Activated B cell treated with CpG ODN at 0.5 μM for 24 hours (primary cell): ENCODE data around the gene SNAPC1. TPM values are rescaled to one million over a fixed set of nuclear protein-coding genes. Genes with fewer than 3 reads are reported as not detected.

Experiments
- ATAC-seq: fragments of 200-7000 bp; cut with Tn5 transposase; one replicate; pipeline ENCODE4 v1.10.0; 2021; ENCODE audit warnings: low read depth, mild to moderate bottlenecking, moderate library complexity
- CTCF ChIA-PET: fragments of 350-600 bp; sonication (Branson Sonifier 250); formaldehyde crosslinking; loops from one replicate; lab custom pipeline; 2021; ENCODE audit warnings: antibody characterized with exemption; lab: Charles Lee
- POLR2A ChIA-PET: fragments of 350-600 bp; sonication (Branson Sonifier 250); formaldehyde crosslinking; loops from one replicate; lab custom pipeline; 2021; ENCODE audit warnings: antibody characterized with exemption; lab: Charles Lee
- DNase-seq: peaks from one replicate; pipeline ENCODE4 v3.0.0; 2022
- H3K27ac Mint-ChIP-seq: one replicate; pipeline ENCODE4 v1.8.0; 2020; ENCODE audit warnings: mixed read lengths
- H3K27me3 Mint-ChIP-seq: one replicate; pipeline ENCODE4 v1.8.0; 2021; ENCODE audit warnings: mixed read lengths
- H3K36me3 Mint-ChIP-seq: one replicate; pipeline ENCODE4 v1.8.0; 2021; ENCODE audit warnings: low read depth, mixed read lengths
- H3K4me1 Mint-ChIP-seq: one replicate; pipeline ENCODE4 v1.8.0; 2021; ENCODE audit warnings: mixed read lengths
- H3K4me3 Mint-ChIP-seq: one replicate; pipeline ENCODE4 v1.8.0; 2020; ENCODE audit warnings: mild to moderate bottlenecking, mixed read lengths
- H3K9me3 Mint-ChIP-seq: one replicate; pipeline ENCODE4 v1.8.0; 2020; ENCODE audit warnings: mixed read lengths
- CTCF ChIP-seq: fragments of 200-600 bp; IDR thresholded peaks from one replicate; pipeline ENCODE4 v1.8.0; 2022; ENCODE audit warnings: antibody characterized with exemption, mild to moderate bottlenecking
- intact Hi-C: fragments of 100-400 bp; cut with micrococcal nuclease; formaldehyde crosslinking; loops from one replicate; pipeline ENCODE4 v1.15.1; 2024
- total RNA-seq: library from RNA; stranded (reverse); gene quantifications from 2 replicates; pipeline ENCODE4 v1.2.3, GENCODE V29; 2022

SNAPC1 gene
- total RNA-seq, 1 donor from 2014 or later, result 5.2 TPM

- ChIA-PET CTCF (no interaction called here), POLR2A (interaction anchor here (2.1 kb wide), 1 partner anchor 15 kb away, joined by 7 read pairs; the partner anchor contains the start of gene SNAPC1)
- intact Hi-C loops, result no loop called here
- Mint-ChIP-seq H3K36me3 (peaks cover 59% of the 10 kb centered on the region), H3K4me1 (peaks cover 24% of the 10 kb centered on the region), H3K4me3 (no peak overlapping the region), H3K9me3 (no peaks in the 10 kb centered on the region), H3K27ac (no peak overlapping the region), H3K27me3 (no peaks in the 10 kb centered on the region)
- TF ChIP-seq CTCF, result no peak
- no peak for DNase-seq
- ATAC-seq, result no peak
These were observed 15.3 kb upstream of the SNAPC1 start for GRCh38 chr14:61746881-61747280.

- DNase-seq (no peak), ATAC-seq (no peak)
- Mint-ChIP-seq H3K4me1 (peaks cover 29% of the 10 kb centered on the region), H3K4me3 (no peak overlapping the region), H3K9me3 (no peaks in the 10 kb centered on the region), H3K27ac (no peak overlapping the region), H3K27me3 (no peaks in the 10 kb centered on the region), H3K36me3 (peaks cover 54% of the 10 kb centered on the region)
- CTCF ChIA-PET, result no interaction called here
- POLR2A ChIA-PET, result interaction anchor here (2.1 kb wide), 1 partner anchor 14 kb away, joined by 7 read pairs; the partner anchor contains the start of gene SNAPC1
- intact Hi-C loops, result no loop called here
- no peak for TF ChIP-seq CTCF
These were observed 14.9 kb upstream of the SNAPC1 start for GRCh38 chr14:61747342-61747741.

GRCh38 chr14:61749264-61749663 lies 13.0 kb upstream of the SNAPC1 start:
- H3K4me3 Mint-ChIP-seq, result no peak overlapping the region
- ATAC-seq (no peak), DNase-seq (no peak)
- peaks cover 41% of the 10 kb centered on the region for H3K4me1 Mint-ChIP-seq
- H3K27me3 Mint-ChIP-seq, result no peaks in the 10 kb centered on the region
- CTCF ChIA-PET, result interaction anchor here (1.1 to 2.6 kb wide), 3 partner anchors 19 to 278 kb away, joined by 3 to 14 read pairs (median 3); no protein-coding TSS in a partner anchor
- POLR2A ChIA-PET, result interaction anchor here (1.0 to 4.8 kb wide), 4 partner anchors 13 to 246 kb away, joined by 3 to 50 read pairs (median 5); partner anchors contain the start of genes HIF1A and SNAPC1
- intact Hi-C loops, result loop anchor here (1.0 kb wide), 1 partner anchor 9 kb away; no protein-coding TSS in a partner anchor
- no peak for TF ChIP-seq CTCF
- no peaks in the 10 kb centered on the region for H3K9me3 Mint-ChIP-seq
- no peak overlapping the region for H3K27ac Mint-ChIP-seq
- peaks cover 40% of the 10 kb centered on the region for H3K36me3 Mint-ChIP-seq

GRCh38 chr14:61749867-61750266 lies 12.4 kb upstream of the SNAPC1 start:
- CTCF ChIA-PET, result interaction anchor here (1.1 to 2.6 kb wide), 3 partner anchors 20 to 279 kb away, joined by 3 to 14 read pairs (median 3); no protein-coding TSS in a partner anchor

More at GRCh38 chr14:61749867-61750266, 12.4 kb upstream of the SNAPC1 start:
- DNase-seq, result no peak
- H3K27me3 Mint-ChIP-seq, result no peaks in the 10 kb centered on the region
- H3K4me1 Mint-ChIP-seq, result peaks cover 41% of the 10 kb centered on the region
- intact Hi-C loops, result loop anchor here (1.0 to 10.0 kb wide), 4 partner anchors 10 to 425 kb away; partner anchors contain the start of genes HIF1A and PRKCH
- POLR2A ChIA-PET, result interaction anchor here (1.0 to 4.8 kb wide), 2 partner anchors 13 to 34 kb away, joined by 3 to 50 read pairs; partner anchors contain the start of gene SNAPC1
- no peak overlapping the region for H3K4me3 Mint-ChIP-seq
- ATAC-seq, result no peak
- H3K27ac Mint-ChIP-seq, result peak overlapping the region; percentile 90
- peaks cover 37% of the 10 kb centered on the region for H3K36me3 Mint-ChIP-seq
- no peaks in the 10 kb centered on the region for H3K9me3 Mint-ChIP-seq
- no peak for TF ChIP-seq CTCF
